Panc1 (cell line): ENCODE results near the gene R3HDM4. TPM values are rescaled to one million over a fixed set of nuclear protein-coding genes. Genes with fewer than 3 reads are reported as not detected.

Source experiments
- ATAC-seq: fragments of 200-7000 bp; cut with Tn5 transposase; 2 replicates; pipeline ENCODE4 v1.9.1; 2020; ENCODE audit warnings: mild to moderate bottlenecking, moderate library complexity
- BruUV-seq: library from RNA; stranded (reverse); fragments of 400-500 nt; replicated peaks from 2 replicates; lab custom pipeline; 2021; lab: Mats Ljungman, UMichigan
- CTCF ChIA-PET: fragments of 300-600 bp; sonication (Branson Sonifier 250); formaldehyde crosslinking; loops from one replicate; lab custom pipeline; 2022; ENCODE audit warnings: antibody characterized with exemption; lab: Charles Lee
- POLR2A ChIA-PET: fragments of 300-600 bp; sonication (Branson Sonifier 250); formaldehyde crosslinking; loops from one replicate; lab custom pipeline; 2022; ENCODE audit warnings: antibody characterized with exemption; lab: Charles Lee
- DNase-seq: peaks from one replicate; pipeline ENCODE4 v3.0.0-alpha.2; 2010; ENCODE audit warnings: low read depth, low spot score
- H3K27ac ChIP-seq: 2 replicates; pipeline ENCODE4 v1.5.1; 2011; ENCODE audit warnings: mild to moderate bottlenecking, low read length, inconsistent platforms
- H3K27me3 ChIP-seq: fragments of 200-500 bp; sonication (Bioruptor generic); 2 replicates; pipeline ENCODE4 v1.6.0; 2014; ENCODE audit warnings: low read length, inconsistent platforms; ENCODE audit not compliant: control insufficient read depth, insufficient read depth
- H3K36me3 ChIP-seq: fragments of 200-500 bp; sonication (Bioruptor generic); 2 replicates; pipeline ENCODE4 v1.5.1; 2014; ENCODE audit warnings: inconsistent platforms, mild to moderate bottlenecking, low read length, moderate library complexity; ENCODE audit not compliant: control insufficient read depth, insufficient read depth
- H3K4me1 ChIP-seq: 2 replicates; pipeline ENCODE4 v1.5.1; 2011; ENCODE audit warnings: inconsistent platforms, mild to moderate bottlenecking, low read length, moderate library complexity; ENCODE audit not compliant: control insufficient read depth, insufficient read depth
- H3K4me3 ChIP-seq, 2 experiments: 2 replicates each; pipeline ENCODE4 v1.5.1; 2011 to 2012; ENCODE audit warnings: low read depth in 2 of 2, low read length in 2 of 2, mild to moderate bottlenecking in 2 of 2, inconsistent platforms in 1 of 2, moderate library complexity in 1 of 2
- H3K9me3 ChIP-seq: fragments of 200-500 bp; sonication (Bioruptor generic); 2 replicates; pipeline ENCODE4 v1.5.1; 2014; ENCODE audit warnings: low read depth, mild to moderate bottlenecking, inconsistent platforms, low read length, moderate library complexity; ENCODE audit not compliant: control insufficient read depth, insufficient read depth
- CTCF ChIP-seq: fragments of 450-650 bp; IDR thresholded peaks from 2 replicates; pipeline ENCODE4 v1.5.1; 2017; ENCODE audit warnings: mild to moderate bottlenecking
- POLR2AphosphoS5 ChIP-seq: IDR thresholded peaks from 2 replicates; pipeline ENCODE4 v1.6.1; 2012; ENCODE audit warnings: mild to moderate bottlenecking, low read depth, low read length, moderate library complexity
- REST ChIP-seq, 2 experiments: IDR thresholded peaks; 2 replicates each; pipeline ENCODE4 v1.6.1; 2011 to 2012; ENCODE audit warnings: low read depth in 2 of 2, control low read depth in 1 of 2, low read length in 1 of 2, mild to moderate bottlenecking in 1 of 2, moderate library complexity in 1 of 2; ENCODE audit not compliant: insufficient read depth in 1 of 2
- SIN3A ChIP-seq: IDR thresholded peaks from 2 replicates; pipeline ENCODE4 v1.6.1; 2012; ENCODE audit warnings: low read depth, mild to moderate bottlenecking, low read length, moderate library complexity, borderline replicate concordance; ENCODE audit not compliant: insufficient read depth
- TCF7L2 ChIP-seq: IDR thresholded peaks from 2 replicates; pipeline ENCODE4 v1.6.1; 2011; ENCODE audit warnings: mild to moderate bottlenecking, low read depth, low read length, inconsistent platforms
- in situ Hi-C: cut with HindIII; loops from 2 replicates; pipeline ENCODE4 v1.10.0; 2016; ENCODE audit warnings: low sequenced_read_pairs, low pct_unique_long_range_greater_than_20kb
- intact Hi-C: fragments of 100-400 bp; cut with micrococcal nuclease; formaldehyde crosslinking; loops from one replicate; pipeline ENCODE4 v1.10.0; 2022; ENCODE audit not compliant: unreplicated experiment
- total RNA-seq: library from RNA; stranded (reverse); gene quantifications from one replicate; pipeline ENCODE4 v1.2.1, GENCODE V29; 2021; ENCODE audit not compliant: unreplicated experiment

R3HDM4 gene
- total RNA-seq, 1 experiment from 2014 or later = 43.5 TPM

- no peak overlapping the region for H3K4me3 ChIP-seq
- in situ Hi-C loops (no loop called here), intact Hi-C loops (no loop called here)
- no peaks in the 10 kb centered on the region for H3K9me3 ChIP-seq
- H3K27me3 ChIP-seq = no peaks in the 10 kb centered on the region
- H3K27ac ChIP-seq = no peak overlapping the region
- TF ChIP-seq TCF7L2 (no peak), POLR2AphosphoS5 (no peak), CTCF (no peak), SIN3A (no peak), REST (IDR thresholded peaks at IDR 0.05; ENCODE audit: insufficient read depth in 1 of 2, low read depth in 2 of 2, low read length in 1 of 2) (no peak)
- ChIA-PET CTCF (no interaction called here), POLR2A (no interaction called here)
- peaks cover 5% of the 10 kb centered on the region; the same call in 1 of the 2 replicates for H3K4me1 ChIP-seq
- BruUV-seq = no TSS peak
- ATAC-seq = peak; percentile 70
- H3K36me3 ChIP-seq = no peaks in the 10 kb centered on the region
- DNase-seq = no peak
These were observed 40.6 kb downstream of the R3HDM4 start for GRCh38 chr19:872266-872951.

- intact Hi-C loops = no loop called here
- ChIA-PET POLR2A (no interaction called here), CTCF (no interaction called here)
- Histone ChIP-seq H3K36me3 (no peaks in the 10 kb centered on the region), H3K9me3 (no peaks in the 10 kb centered on the region), H3K4me3 (no peak overlapping the region), H3K27me3 (no peaks in the 10 kb centered on the region), H3K4me1 (peaks cover 5% of the 10 kb centered on the region; the same call in 1 of the 2 replicates), H3K27ac (no peak overlapping the region)
- no TSS peak for BruUV-seq
- ATAC-seq = no peak
- no peak for TF ChIP-seq POLR2AphosphoS5
- in situ Hi-C loops = no loop called here
- DNase-seq = no peak
These were observed 41.4 kb downstream of the R3HDM4 start for GRCh38 chr19:871446-872265.
